GM18858 (cell line): ENCODE results near the gene RNPEPL1.

Experiments
- ATAC-seq: cut with Tn5 transposase; IDR thresholded peaks from one replicate; pipeline ENCODE4 v1.9.1; 2021; ENCODE audit not compliant: unreplicated experiment

The RNPEPL1 gene

DNA sequence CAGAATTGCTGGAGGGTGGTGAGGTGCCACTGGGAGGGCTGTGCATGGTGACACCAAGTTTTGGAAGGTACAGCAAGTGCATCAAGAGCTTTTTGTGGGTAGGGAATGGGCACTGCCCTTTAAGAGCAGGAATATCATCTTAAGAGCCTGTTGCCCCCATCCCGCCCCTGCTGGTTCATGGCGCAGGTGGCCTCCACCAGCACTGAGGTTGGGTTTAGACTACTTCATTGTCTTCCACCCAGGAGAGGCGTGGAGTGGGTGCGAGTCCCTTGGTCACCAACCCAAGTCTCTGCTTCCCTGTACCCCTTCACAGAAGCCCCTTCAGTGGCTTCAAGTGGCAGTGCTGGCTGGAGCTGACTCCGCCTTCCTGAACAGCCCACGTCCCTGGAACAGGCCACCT is 7.8 kb downstream of the RNPEPL1 start:
- ATAC-seq = no peak

DNA sequence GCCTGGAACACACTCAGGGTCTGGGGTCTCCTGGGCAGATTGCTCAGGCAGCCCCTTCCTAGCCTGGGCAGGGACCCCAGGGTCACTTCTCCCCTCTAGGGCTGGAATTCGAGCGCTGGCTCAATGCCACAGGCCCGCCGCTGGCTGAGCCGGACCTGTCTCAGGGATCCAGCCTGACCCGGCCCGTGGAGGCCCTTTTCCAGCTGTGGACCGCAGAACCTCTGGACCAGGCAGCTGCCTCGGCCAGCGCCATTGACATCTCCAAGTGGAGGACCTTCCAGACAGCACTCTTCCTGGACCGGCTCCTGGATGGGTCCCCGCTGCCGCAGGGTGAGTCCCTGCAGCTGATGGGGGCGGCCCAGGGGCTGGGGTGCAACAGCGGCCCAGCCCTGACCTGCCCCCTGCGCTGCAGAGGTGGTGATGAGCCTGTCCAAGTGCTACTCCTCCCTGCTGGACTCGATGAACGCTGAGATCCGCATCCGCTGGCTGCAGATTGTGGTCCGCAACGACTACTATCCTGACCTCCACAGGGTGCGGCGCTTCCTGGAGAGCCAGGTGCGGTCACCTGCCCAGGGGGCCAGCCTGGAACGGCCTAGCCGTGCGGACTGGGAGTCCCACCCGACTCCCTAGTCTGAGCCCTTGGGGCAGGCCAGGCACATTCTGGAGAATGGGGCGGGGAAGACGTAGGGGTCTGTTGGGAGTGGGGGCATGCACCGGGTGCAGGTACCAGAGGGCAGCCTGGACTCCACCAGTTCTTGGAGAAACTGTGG is 8.3 kb downstream of the RNPEPL1 start:
- ATAC-seq = no peak

DNA sequence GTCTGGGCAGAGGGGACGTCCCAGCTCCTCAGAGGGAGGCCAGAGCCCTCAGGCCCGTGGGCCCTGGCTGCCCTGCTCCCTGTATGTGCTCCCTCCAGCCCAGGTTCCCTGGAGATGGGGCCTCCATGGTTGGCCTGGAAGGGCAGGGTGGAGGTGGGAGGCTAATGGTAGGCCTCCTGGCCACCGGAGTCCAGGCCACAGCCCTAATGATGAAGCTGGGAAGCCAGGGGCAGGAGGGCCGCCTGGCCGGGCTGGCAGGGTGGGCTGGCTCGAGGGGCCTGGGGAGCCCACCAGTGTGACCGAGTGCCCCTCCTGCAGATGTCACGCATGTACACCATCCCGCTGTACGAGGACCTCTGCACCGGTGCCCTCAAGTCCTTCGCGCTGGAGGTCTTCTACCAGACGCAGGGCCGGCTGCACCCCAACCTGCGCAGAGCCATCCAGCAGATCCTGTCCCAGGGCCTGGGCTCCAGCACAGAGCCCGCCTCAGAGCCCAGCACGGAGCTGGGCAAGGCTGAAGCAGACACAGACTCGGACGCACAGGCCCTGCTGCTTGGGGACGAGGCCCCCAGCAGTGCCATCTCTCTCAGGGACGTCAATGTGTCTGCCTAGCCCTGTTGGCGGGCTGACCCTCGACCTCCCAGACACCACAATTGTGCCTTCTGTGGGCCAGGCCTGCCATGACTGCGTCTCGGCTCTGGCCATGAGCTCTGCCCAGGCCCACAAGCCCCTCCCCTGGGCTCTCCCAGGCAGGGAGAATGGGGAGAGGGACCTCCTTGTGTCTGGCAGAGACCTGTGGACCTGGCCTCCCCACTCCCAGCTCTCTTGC is 9.2 kb downstream of the RNPEPL1 start:
- ATAC-seq = no peak

DNA sequence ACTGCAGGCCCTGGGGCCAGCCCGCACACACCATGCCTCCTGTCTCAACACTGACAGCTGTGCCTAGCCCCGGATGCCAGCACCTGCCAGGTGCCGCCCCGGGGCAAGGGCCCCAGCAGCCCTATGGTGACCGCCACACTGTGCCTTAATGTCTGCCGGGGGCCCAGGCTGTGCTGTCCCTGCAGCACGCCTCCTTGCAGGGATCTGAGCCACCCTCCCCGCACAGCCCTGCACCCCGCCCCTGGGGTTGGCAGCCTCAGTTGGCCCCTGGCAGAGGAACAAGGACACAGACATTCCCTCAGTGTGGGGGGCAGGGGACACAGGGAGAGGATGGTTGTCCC is 9.8 kb downstream of the RNPEPL1 start:
- ATAC-seq = no peak

DNA sequence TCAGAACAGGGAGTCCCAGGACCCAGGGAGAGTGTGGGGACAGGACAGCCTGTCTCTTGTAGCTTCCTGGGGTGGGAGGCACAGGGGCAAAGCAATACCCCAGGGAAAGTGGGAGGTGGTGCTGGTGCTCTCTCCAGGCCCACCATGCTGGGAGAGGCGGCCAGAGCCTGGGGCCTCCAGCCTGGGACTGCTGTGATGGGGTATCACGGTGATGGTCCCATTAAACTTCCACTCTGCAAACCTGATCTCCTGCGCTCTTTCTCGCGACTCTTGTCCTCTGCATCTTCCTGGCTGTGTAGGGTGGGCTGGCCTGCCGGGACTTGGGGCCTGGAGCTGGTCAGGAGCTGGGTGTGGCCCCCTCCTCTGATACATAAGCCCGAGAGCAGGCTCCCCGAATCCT is 10.2 kb downstream of the RNPEPL1 start:
- ATAC-seq = no peak

DNA sequence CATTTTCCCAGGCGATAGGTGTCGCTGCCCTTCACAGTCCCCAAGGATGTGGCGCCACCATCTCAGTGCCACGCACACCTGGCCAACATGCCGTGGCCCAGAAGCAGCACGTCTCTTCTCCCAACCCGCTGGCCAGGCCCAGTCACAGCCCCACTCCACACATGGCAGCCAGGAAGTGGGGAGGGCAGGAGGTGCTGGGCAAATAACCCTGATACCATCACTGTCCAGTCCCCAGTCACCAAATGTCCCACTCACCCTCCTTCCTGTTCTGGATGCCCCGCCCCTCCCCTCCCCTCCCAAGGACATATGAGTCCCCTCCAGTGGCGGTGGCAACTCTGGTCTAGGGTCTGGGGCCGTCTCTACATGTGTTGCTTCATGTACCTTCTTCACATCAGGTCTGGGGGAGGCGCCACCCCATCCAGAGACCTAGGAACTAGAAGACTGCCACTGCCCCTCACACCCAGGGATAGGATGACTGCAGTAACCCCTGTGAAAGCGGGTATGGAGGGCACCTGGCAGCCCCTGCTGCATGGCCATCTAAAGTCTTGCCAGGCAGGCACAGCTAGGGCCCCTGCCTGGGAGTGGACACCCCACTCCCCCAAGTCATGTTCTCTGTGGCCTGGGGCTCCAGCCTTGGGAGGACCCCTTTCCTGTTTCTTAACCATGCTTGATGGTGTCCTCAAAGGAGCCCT is 10.9 kb downstream of the RNPEPL1 start:
- no peak for ATAC-seq

DNA sequence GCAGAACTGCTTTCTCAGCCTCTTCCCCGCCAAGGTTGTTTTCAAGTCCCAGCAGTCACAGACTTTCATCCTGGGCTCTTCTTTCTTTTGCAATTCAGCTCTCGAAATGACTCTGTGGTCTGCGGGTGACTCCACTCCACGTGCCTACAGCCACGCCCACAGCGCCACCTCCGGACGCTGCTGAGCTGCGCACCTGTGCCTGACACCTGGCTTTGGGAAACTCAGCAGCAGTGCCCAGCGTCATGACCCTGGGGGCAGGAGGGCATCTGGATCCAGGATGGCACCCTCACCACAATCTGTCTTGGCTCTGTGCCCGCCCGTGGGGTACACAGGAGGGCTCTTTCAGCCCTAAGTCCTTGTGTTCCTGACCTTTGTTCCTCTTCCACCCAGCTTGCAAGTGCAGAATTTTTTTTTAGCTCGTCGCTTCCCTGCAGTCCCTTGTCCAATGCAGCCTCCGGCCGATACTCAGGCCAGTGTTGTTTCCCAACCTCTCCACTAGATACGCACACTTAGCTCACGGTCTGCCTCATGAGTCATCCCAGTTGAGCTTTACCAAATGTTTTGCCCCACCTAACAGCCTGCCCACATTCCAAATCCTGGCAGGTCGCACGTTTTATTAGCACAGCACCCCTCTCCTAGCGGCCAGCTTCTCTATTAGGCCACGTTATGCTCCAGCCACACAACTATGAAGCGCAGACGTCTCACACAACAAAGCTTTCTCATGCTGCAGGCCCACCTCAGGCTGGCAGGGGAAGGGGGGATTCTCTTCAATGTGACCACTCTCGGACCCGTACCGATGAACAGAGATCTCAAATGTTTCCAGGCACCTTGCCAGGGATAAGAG is 11.7 kb downstream of the RNPEPL1 start:
- no peak for ATAC-seq

DNA sequence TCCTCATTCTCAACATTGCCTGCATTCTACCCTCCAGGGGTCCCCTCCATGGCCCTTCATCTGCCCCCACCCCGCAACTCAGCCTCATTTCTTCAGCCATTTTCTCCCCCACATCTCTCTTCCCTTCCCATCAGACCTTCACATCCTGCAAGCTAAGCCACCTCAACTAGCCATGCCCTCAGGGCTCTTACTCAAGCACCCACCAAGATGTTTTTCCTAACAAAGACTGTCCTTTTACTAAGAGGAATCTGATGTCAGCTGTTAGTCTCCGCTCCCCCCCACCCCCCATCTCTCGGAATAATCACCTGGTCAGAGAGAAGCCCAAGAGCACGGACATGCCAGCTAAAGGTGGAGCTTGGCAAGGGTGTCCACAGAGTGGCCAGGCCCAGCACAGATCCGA is 13.5 kb downstream of the RNPEPL1 start:
- no peak for ATAC-seq

DNA sequence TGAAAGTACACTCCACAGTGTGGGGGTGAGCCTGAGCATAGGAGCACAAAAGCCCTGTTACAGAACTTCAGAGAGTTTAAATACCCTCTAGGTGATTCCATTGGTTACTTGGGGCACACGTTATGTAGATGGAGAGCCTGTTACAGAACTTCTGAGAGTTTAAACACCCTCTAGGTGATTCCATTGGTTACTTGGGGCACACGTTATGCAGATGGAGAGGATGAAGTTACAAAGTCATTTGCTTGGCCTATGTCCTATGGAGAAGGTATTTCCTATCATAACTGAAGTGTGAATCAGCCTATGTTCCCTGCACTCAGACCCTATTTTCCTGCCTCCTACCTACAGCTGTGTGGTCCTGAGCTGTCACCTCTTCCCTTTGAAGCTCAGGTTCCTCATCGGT is 14.5 kb downstream of the RNPEPL1 start:
- ATAC-seq = no peak

DNA sequence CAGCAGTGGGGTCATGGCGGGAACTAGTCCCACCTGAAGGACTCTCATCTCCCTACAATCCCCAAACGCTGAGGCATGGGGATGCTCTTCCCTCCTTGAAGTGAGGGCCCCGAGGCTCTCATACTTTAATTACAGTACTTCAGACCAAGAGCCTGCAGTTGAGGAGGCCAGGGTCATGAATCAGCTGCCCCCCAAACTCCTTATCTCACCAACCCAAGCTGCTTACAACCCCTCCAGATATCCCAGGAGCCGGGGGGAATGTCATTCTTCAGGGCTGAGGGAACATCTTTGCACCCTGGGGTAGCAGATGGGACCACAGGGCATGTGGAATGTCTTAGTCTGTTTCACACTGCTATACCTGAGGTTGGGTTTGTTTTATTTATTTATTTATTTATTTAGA is 15.5 kb downstream of the RNPEPL1 start:
- no peak for ATAC-seq

DNA sequence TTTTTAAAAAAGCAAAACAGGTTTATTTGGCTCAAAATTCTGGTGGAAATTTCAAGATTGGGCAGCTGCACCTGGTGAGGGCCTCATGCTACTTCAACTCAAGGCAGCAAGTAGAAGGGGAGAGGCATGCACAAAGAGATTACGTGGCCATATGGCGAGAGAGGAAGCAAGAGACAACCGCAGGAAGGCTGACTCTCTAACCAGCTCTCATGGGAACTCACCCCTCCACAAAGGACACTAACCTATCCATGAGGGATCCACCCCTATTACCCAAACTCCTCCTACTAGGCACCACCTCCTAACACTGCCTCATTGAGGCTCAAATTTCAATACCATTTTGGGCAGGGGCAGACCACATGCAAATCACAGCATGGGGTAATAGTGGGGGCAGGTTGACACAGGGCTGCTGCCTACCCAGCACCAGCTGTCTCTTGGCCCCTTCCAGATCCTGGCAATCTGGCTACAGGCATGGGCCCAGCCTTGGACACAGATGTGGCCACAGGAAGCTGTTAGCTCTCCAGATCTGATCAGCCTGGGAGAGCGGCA is 16.3 kb downstream of the RNPEPL1 start:
- peak; percentile 60 for ATAC-seq

DNA sequence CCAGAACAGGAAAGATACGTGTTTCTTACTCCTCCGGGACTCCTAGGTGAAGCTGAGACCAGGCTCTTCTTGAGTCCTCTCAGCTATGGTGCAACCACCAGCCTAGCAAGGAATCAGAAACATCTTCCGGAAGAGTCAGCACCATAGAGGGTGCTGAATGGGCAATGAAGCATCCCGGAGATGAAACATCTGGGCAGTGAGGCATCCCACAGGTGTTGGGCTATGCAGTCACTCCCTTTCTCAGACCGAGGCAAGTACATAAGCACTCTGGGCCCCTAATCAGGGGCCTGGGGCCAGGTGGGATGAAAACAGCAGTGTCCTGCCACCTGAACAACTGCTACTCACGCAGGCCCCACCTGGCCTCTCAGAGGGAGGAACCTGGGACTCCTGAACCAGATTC is 16.8 kb downstream of the RNPEPL1 start:
- ATAC-seq = peak; percentile 27

DNA sequence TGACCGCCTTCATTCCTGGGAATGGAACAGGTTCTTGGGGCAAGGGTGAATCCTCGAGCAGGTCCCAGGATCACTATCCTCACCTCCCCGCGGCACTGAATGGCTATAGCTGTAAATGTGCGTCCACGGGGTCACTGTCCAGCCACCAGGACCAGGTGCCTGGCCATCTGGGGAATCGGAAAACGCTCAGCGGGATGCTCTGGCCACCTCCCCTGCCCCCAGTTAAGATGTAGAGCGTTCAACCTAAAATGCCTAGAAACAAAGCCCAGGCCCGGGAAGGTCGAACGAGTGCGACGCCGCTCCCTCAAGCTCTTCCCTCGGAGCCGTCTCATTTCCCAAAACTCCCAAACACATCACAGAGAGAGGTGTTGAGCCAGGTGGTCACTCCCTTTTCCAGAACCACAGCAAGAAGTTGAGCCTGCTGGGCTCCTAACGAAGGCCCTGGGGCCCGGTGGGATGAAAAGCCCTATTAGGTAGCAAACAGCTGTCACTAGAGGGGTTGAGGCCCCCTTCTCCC is 17.5 kb downstream of the RNPEPL1 start:
- ATAC-seq = no peak

DNA sequence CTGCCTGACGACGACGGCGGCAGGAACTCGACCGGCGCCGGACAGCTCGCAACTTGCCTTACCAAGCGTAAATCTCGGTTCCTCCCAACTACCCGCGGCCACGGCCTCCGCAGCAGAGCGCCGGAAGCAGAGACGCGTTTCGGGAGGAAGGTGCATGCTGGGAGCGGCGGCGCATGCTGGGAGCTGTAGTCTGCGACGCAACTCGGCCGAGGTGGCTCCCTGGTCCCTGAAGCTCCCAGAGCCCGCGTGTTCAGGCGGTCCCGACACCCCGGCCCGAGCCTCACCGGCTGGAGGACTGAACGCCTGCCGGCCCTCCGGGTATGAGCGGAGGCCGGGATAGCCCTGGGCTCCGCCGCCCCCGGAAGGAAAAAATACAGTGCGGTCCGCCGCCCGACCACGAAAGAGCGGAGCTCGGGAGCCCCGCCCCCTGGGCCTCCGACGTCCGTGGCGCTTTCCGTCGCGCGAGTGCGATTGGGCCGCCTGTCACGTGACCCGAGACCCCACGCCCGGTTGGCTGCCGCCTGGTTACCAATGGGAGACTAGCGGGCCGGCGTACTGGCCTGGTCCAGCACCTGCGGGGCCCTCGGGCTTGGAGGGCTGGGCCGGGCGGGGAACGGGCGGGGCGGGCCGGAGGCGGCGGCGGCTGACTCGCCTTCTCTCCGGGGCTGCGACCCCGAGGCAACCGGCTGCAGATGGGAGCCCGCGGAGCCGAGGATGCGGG is 18.1 kb downstream of the RNPEPL1 start, which contains the start of gene CAPN10:
CAPN10 (plus strand) TSS at position 537 of the 721 bp plus-strand sequence; CDS start at position 715, 178 bp downstream.
- ATAC-seq = peak; percentile 42

DNA sequence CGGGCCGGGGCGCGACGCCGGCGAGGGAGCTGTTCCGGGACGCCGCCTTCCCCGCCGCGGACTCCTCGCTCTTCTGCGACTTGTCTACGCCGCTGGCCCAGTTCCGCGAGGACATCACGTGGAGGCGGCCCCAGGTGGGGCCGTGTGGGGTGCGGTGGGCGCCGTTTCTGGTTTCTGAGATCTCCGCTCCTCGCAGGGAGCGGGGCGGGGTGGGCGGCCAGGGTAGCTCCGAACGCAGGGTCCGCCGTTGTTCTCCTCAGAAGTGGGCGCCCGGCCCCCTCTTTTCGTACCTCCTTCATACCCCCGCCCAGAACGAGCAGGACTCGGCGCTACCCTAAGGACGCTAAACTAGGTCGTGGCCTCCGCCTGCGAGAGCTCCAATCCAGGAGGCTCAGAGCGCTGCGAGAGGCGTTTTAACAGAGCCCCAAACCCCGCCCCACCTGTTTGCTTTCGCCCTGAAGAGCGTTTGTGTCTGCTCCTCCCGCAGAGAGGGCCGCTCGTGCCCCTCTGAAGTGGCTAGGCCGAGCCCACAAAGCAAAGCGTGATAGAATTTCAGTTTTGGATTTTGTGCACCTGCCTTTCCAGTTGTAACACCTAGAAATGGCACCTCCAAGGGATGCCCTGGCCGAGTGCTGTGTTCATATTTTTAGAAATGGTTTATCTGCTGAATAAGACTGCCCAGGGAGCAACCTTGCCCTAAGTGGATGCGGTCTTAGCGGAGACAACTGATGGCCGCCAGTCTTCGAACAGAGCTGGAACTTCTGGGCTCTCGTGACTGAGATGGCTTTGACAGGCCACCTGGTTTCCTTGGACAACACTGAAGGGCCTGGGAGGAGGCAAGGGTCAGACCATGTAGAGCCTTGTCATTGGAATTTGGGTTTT is 18.9 kb downstream of the RNPEPL1 start:
- ATAC-seq = no peak

DNA sequence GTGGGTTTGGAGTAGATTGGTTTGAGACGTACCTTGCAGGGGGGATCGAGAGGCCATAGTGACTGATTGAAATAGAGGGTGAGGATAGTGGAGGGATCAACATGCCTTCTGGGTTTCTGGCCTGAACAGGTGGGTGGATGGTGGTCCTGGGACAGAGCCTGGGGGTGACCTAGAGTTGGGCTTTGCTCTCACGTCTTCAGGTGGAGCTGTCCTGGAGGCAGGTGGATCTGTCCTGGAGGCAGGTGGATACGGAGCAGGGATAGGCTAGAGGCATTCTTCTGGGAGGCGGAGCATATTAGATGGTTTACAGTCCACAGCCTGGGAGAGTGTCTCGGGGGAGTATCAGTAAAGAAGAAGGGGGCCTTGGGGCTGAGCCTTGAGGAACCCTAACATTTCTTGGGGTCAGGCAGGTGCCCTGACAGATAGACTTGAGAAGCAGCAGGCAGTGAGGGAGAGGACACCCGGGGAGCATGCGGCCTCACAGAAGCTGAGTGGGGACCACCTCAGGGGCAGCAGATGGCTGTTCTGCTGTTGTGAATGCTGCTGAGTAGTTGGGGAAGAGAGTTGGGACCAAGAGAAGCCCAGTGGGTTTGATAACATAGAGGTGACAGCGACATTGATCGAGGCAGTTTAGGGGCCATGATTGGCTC is 19.8 kb downstream of the RNPEPL1 start:
- ATAC-seq = no peak

DNA sequence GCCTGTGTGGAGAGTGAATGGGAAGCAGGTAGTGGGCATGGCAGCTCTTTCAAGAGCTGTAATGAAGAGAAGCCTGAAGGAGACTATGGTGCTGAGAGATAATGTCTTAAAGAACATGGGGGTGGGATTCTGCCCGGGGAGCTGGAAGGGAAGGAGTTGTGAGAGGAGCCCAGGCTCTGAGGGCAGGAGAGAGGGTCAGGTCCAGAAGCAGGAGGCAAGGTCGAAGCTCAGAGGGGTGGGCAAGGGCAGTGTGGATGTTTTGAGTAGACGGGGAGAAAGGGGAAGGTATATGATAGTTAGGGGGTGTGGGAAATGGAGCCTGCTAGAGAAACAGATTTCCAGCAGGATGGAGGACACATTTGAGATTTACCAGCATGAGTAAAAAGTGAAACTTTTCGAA is 20.4 kb downstream of the RNPEPL1 start:
- no peak for ATAC-seq

DNA sequence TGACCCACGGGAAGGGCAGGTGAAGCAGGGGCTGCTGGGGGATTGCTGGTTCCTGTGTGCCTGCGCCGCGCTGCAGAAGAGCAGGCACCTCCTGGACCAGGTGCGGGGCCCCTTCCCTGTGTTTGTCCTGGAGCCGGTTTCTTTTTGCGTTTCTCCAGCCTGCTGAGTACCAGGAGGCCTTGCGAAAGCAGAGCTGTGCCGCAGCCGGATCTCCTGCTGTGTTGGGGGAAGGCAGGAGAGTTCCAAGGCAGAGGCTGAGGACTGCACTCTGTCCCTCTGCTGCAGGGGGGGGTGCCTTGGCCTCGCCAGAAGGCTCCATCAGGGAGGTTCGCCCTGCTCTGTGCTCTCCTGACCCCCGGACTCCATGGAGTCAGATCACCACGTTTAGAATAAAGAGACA is 21.1 kb downstream of the RNPEPL1 start:
- no peak for ATAC-seq
